Superior temporal gyrus (tissue), 1 donor: ENCODE data around the gene DARS1.

Experiments
- DNase-seq: peaks from one replicate; pipeline ENCODE4 v3.0.0-alpha.2; 2016; ENCODE audit errors: extremely low spot score

The DARS1 gene

DNA sequence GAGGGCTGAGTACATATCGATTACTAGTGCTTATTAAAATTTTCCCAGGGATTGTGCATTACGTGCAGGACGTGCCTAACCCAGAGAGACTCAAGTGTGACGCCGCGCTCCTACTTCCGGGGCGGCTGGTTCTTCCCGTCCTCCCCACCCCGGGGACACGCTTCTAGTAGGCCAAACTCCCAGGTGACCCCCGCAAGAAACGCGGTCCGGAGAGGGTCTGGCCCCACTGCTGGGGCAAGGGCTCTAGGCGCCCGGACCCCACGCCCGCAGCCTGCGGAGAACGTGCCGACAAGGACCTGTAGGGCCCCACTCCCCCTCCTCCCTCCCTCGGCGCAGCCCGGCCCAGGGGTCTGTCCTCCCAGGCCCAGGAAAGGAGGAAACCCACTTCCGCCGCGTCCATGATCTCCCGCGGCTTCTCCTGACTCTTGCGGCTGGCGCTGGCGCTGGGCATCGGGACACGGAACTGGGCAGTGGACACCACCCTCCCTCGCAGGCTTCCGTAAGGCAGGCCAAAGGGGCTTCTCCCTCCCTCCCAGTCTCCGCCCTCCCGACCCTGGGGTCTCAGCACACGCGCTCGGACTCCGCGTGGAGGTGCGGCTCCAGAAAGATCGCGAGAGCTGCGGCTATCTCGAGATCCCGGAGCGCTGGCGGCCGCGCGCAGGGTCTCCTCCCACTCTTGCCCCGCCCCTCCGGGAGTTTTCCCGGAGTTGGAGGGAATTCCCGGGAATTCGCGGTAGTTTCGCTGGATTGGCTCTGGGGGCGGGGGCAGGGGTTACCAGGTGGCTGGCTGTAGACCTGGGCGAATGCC, at the start of gene DARS1:
Gene DARS1 (minus strand): TSS at position 609 of the 808 bp plus-strand sequence. CDS start 158 bp downstream, at position 451.
- peak; percentile 83 for DNase-seq

DNA sequence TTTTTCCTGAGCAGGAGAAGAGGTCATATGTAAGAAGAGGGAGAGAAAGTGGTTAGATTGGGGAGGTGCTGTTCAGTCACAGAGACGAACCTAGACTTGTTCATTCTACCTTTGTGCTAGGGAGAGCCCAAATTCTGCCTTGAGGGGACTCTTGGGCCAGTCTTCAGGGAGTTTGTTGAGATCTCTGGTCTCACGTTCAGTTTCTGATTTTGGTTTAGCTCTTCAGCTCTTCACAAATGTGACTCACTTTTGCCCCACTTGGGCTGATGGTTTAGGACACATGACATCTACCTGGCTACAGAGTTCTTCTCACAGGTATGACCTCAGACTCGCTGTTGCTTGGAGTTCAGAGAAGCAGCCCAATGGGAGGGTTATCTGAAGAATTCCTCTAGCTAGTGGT, 49.2 kb upstream of the DARS1 start:
- no peak for DNase-seq

- DNase-seq: no peak
These were observed 47.5 kb upstream of the DARS1 start for GRCh38 chr2:136032817-136033535.

- no peak for DNase-seq
These were observed 46.8 kb upstream of the DARS1 start for GRCh38 chr2:136032192-136032591.

DNA sequence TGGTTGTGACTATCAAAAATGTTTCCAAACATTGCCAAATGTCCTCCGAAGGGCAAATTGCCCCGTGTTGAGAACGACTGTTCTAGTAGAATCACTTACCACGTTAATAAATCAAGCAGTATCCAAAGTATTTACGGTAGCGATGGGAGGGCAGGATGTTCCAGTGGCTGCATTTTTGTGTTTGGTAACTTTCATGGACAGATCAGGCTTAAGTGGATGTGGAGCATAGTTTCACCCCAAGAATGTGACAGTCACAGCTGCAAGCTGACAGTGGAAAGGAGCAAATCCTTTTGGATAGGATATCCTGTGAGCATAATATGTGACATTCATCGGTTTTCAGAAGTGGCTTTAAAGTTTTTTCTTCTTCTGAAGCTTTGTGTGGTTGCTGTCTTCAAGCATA, 46.3 kb upstream of the DARS1 start:
- no peak for DNase-seq

GRCh38 chr2:136030406-136030805, 45.0 kb upstream of the DARS1 start:
- DNase-seq: no peak

- no peak for DNase-seq
These were observed 43.7 kb upstream of the DARS1 start for GRCh38 chr2:136029149-136029548.

- no peak for DNase-seq
These were observed 42.6 kb upstream of the DARS1 start for GRCh38 chr2:136028001-136028400.

DNA sequence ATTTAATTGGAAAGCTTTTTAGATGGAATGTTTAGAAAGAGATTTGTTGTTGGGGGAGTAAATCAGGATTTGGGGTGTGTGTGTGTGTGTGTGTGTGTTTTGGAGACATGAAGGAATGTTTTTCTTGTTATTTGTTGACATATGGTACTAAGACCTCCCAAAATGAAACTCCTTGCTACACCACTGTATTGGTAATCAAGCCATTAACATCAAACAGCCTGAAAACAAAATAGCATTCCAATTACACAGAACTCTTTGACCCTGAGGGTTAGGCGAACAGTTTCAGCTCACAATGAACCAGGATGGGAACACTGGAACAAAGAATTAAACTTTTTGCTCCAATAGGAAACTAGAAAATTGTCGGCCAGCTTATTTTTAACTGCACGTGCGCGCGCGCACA, 41.7 kb upstream of the DARS1 start:
- DNase-seq: no peak

GRCh38 chr2:136025057-136025973, 39.9 kb upstream of the DARS1 start:
- peak; percentile 88 for DNase-seq

GRCh38 chr2:136024616-136025015, 39.2 kb upstream of the DARS1 start:
- DNase-seq: no peak

- DNase-seq: no peak
These were observed 38.8 kb upstream of the DARS1 start for GRCh38 chr2:136024185-136024584.

DNA sequence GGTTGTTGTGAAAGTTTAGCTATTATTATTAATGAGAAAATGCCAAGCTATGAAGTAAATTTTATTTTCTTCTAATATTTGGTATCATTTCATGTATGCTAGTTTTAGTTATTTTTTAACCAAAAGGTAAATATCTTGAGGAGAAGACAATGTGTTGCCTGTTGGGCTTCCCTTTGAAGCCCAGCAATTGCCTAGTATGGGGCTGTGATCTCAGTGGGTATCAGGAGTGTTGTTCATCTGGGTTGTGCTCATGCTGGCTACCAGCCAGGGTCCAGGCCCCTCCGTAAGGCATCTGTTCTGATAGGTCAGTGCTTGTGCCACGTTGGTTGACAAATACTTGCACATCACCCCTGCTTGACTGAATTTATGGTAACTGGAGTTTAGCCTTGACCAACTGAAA, 38.0 kb upstream of the DARS1 start:
- no peak for DNase-seq

GRCh38 chr2:136022396-136023146, 37.1 kb upstream of the DARS1 start:
- DNase-seq: no peak

- peak; percentile 66 for DNase-seq
These were observed 36.5 kb upstream of the DARS1 start for GRCh38 chr2:136021976-136022375.

- peak; percentile 67 for DNase-seq
These were observed 36.0 kb upstream of the DARS1 start for GRCh38 chr2:136021406-136021805.

DNA sequence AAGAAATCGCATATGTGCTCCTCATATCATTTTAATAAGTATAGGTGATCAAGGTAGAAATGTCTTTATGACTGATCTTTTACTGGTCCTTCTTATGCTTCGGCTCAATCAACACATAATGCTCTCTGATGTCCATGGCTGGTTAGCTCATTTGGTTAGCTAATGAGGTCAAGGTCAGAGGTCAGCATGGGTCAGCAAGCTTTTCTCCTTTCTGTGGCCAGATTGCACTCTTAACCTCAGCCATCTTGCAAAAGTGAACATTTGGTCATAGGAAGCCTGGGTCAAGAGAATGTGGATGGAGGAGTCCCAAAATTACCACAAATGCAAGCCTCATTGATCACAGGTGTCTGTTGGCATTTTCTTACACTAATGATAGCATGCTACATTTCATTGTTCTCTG, 35.4 kb upstream of the DARS1 start:
- DNase-seq: no peak

DNA sequence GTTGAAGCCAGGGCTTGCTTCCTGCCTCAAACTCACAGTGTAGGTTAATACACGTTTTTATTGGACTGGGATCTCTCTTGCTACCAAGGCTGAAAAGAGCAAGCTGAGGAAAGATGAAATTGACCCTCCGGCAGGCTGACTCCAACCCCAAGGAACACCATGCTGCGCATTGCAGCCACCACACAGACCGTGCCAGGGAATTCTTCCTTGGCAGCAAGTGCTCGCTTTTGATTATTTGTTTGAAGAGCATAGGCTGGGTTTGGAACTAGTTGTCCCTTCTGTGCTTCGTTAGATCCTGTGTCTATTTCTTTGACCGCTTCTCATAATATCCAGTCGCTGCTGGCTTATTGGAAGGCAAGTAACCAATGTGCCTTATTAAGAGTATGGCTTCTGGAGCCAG, 34.4 kb upstream of the DARS1 start:
- DNase-seq: no peak

- no peak for DNase-seq
These were observed 33.9 kb upstream of the DARS1 start for GRCh38 chr2:136019306-136019705.

GRCh38 chr2:136017786-136018185, 32.4 kb upstream of the DARS1 start:
- DNase-seq: no peak

GRCh38 chr2:136016836-136017235, 31.4 kb upstream of the DARS1 start:
- no peak for DNase-seq
